Kidney epithelial cell (primary cell): ENCODE results near the gene SLC35B2. TPM values are rescaled to one million over a fixed set of nuclear protein-coding genes. Genes with fewer than 3 reads are reported as not detected.

Source experiments
- DNase-seq: peaks from one replicate; pipeline ENCODE4 v3.0.0-alpha.2; 2010; ENCODE audit warnings: low read depth
- H3K27me3 ChIP-seq: 2 replicates; pipeline ENCODE4 v1.6.0; 2011; ENCODE audit warnings: low read length; ENCODE audit not compliant: control insufficient read depth, insufficient read depth
- H3K36me3 ChIP-seq: 2 replicates; pipeline ENCODE4 v1.5.1; 2011; ENCODE audit warnings: low read length; ENCODE audit not compliant: control insufficient read depth, insufficient read depth
- H3K4me3 ChIP-seq: 2 replicates; pipeline ENCODE4 v1.5.1; 2011; ENCODE audit warnings: low read depth, mild to moderate bottlenecking, control low read depth, low read length
- total RNA-seq: library from RNA; depleted of rRNA; stranded (reverse); fragments of >200 nt; gene quantifications from 2 replicates; pipeline ENCODE4 v1.2.3, GENCODE V29; 2015
- TF ChIP-seq, protein P1 (sequence below): IDR thresholded peaks from 2 replicates; pipeline ENCODE4 v1.5.1; 2011; ENCODE audit warnings: mild to moderate bottlenecking, moderate library complexity, low read length, control low read depth, inconsistent platforms; ENCODE audit not compliant: insufficient read depth, poor library complexity, severe bottlenecking

The SLC35B2 gene
- total RNA-seq, 1 donor from 2014 or later: 67.3 TPM

GRCh38 chr6:44245391-44245911, 11.9 kb downstream of the SLC35B2 start:
- DNase-seq: no peak
- TF ChIP-seq, protein P1, sequence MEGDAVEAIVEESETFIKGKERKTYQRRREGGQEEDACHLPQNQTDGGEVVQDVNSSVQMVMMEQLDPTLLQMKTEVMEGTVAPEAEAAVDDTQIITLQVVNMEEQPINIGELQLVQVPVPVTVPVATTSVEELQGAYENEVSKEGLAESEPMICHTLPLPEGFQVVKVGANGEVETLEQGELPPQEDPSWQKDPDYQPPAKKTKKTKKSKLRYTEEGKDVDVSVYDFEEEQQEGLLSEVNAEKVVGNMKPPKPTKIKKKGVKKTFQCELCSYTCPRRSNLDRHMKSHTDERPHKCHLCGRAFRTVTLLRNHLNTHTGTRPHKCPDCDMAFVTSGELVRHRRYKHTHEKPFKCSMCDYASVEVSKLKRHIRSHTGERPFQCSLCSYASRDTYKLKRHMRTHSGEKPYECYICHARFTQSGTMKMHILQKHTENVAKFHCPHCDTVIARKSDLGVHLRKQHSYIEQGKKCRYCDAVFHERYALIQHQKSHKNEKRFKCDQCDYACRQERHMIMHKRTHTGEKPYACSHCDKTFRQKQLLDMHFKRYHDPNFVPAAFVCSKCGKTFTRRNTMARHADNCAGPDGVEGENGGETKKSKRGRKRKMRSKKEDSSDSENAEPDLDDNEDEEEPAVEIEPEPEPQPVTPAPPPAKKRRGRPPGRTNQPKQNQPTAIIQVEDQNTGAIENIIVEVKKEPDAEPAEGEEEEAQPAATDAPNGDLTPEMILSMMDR: no peak
- Histone ChIP-seq H3K36me3 (peaks cover 5% of the 10 kb centered on the region), H3K27me3 (no peaks in the 10 kb centered on the region), H3K4me3 (peak overlapping the region; percentile 80)

DNA sequence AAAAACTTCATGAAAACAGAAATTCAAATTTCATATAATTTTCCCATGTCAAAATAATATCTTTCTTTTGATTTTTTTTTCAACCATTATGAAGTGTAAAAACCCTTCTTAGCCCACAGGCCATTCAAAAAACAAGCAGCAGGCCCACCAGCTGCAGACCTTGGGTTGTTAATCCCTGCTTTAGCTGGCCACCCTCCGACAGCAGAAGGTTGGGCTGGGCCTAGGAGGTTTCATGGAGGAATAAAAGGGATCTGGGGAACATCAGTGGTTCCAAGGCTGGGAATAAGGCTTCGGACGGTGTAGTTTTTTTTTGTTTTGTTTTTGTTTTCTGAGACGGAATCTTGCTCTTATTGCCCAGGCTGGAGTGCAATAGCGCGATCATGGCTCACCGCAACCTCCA, 14.0 kb downstream of the SLC35B2 start:
- Histone ChIP-seq H3K36me3 (no peaks in the 10 kb centered on the region), H3K27me3 (no peaks in the 10 kb centered on the region), H3K4me3 (no peak overlapping the region)
- no peak for DNase-seq
- TF ChIP-seq, protein P1: no peak

- TF ChIP-seq, protein P1: no peak
- DNase-seq: no peak
Measured at GRCh38 chr6:44238687-44239350, 18.5 kb downstream of the SLC35B2 start.

DNA sequence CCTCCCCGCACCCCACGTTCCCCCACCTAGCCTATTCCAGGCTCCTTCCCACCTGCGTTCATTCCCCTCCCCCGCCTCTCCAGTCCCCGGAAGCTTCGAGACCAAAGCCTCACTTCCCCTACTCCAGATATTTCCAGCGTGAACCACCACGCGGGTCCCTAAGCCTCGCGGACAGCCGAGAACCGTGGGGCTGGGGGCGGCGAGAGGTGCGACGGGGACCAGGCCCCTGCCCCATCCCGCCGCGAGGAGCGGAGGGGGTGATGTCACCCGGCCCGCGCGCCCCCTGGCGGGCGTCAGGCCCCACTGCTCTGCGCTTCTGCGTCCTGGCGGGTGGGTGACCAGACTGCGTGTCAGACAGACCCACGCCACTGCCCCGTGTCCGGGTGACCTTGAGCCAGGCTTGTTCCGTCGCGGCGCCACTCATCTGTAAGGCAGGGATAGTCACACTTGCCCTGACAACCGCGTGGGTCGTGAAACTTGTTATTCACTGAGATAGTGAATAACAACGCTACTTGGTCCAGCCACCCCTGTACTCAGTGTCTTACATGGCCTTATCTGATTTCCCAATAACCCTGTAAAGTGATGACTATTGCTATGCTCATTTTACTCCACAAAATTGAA, 19.4 kb downstream of the SLC35B2 start:
- H3K27me3 ChIP-seq: no peaks in the 10 kb centered on the region
- peak overlapping the region; percentile 50 for H3K4me3 ChIP-seq
- DNase-seq: no peak
- H3K36me3 ChIP-seq: peaks cover 1% of the 10 kb centered on the region
- TF ChIP-seq, protein P1: peak; percentile 83

More at GRCh38 chr6:44238687-44239350, 18.5 kb downstream of the SLC35B2 start:
- Histone ChIP-seq H3K4me3 (no peak overlapping the region), H3K36me3 (no peaks in the 10 kb centered on the region), H3K27me3 (no peaks in the 10 kb centered on the region)

GRCh38 chr6:44237021-44237812, 20.1 kb downstream of the SLC35B2 start:
- Histone ChIP-seq H3K27me3 (no peaks in the 10 kb centered on the region), H3K36me3 (peaks cover 1% of the 10 kb centered on the region), H3K4me3 (peak overlapping the region; percentile 50)
- peak; percentile 99 for DNase-seq
- TF ChIP-seq, protein P1: no peak
